ENCODE measurements around the gene IGSF21. TPM values are rescaled to one million over a fixed set of nuclear protein-coding genes. Genes with fewer than 3 reads are reported as not detected.

Gene IGSF21
- total RNA-seq, 1 donor from 2014 or later, result 1.3 TPM

GRCh38 chr1:18142969-18143368, 35.4 kb downstream of the IGSF21 start:
- no peak overlapping the region for H3K27ac Mint-ChIP-seq (ENCODE audit: unreplicated experiment)
- TF ChIP-seq CTCF (IDR thresholded peaks at IDR 0.05; ENCODE audit: partially characterized antibody, unreplicated experiment), result no peak

DNA sequence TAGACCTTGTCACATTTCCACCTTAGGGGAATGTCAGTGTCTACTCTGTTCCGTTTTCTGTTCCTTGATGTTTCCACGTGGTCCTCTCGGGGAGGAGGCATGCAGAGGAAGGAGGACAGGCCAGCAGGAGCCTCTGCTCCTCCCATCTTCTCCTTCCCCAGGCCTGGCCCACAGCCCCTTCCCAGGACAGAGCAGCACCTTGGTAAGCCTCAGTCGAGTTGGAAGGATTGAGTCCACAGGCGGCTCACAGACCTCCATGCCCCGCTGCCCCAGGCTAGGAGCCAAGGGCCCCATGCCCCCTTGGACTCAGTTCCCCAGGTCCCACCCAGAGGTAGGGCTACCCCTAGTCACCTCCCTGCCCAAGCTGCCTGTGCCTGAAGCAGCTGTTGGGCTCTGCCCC, 36.5 kb downstream of the IGSF21 start:
- TF ChIP-seq CTCF (IDR thresholded peaks at IDR 0.05; ENCODE audit: partially characterized antibody, unreplicated experiment), result no peak
- peaks cover 6% of the 10 kb centered on the region for H3K9me3 Mint-ChIP-seq (ENCODE audit: unreplicated experiment)
- DNase-seq, result no peak
- H3K4me3 Mint-ChIP-seq (ENCODE audit: unreplicated experiment), result no peak overlapping the region
- H3K36me3 Mint-ChIP-seq (ENCODE audit: unreplicated experiment), result no peaks in the 10 kb centered on the region
- peaks cover 11% of the 10 kb centered on the region for H3K27me3 Mint-ChIP-seq (ENCODE audit: unreplicated experiment)
- peaks cover 1% of the 10 kb centered on the region for H3K4me1 Mint-ChIP-seq (ENCODE audit: low read depth, unreplicated experiment)
- H3K27ac Mint-ChIP-seq (ENCODE audit: unreplicated experiment), result no peak overlapping the region

More at GRCh38 chr1:18142969-18143368, 35.4 kb downstream of the IGSF21 start:
- H3K4me1 Mint-ChIP-seq (ENCODE audit: low read depth, unreplicated experiment), result peaks cover 1% of the 10 kb centered on the region
- H3K27me3 Mint-ChIP-seq (ENCODE audit: unreplicated experiment), result peaks cover 11% of the 10 kb centered on the region
- H3K4me3 Mint-ChIP-seq (ENCODE audit: unreplicated experiment), result no peak overlapping the region
- no peaks in the 10 kb centered on the region for H3K36me3 Mint-ChIP-seq (ENCODE audit: unreplicated experiment)
- no peak for DNase-seq
- peaks cover 6% of the 10 kb centered on the region for H3K9me3 Mint-ChIP-seq (ENCODE audit: unreplicated experiment)

- Mint-ChIP-seq H3K36me3 (ENCODE audit: unreplicated experiment) (no peaks in the 10 kb centered on the region), H3K27ac (ENCODE audit: unreplicated experiment) (no peak overlapping the region), H3K9me3 (ENCODE audit: unreplicated experiment) (peaks cover 6% of the 10 kb centered on the region), H3K27me3 (ENCODE audit: unreplicated experiment) (peaks cover 10% of the 10 kb centered on the region), H3K4me1 (ENCODE audit: low read depth, unreplicated experiment) (peaks cover 1% of the 10 kb centered on the region), H3K4me3 (ENCODE audit: unreplicated experiment) (no peak overlapping the region)
- no peak for DNase-seq
- TF ChIP-seq CTCF (IDR thresholded peaks at IDR 0.05; ENCODE audit: partially characterized antibody, unreplicated experiment), result no peak
Measured at GRCh38 chr1:18144916-18145647, 37.5 kb downstream of the IGSF21 start.

DNA sequence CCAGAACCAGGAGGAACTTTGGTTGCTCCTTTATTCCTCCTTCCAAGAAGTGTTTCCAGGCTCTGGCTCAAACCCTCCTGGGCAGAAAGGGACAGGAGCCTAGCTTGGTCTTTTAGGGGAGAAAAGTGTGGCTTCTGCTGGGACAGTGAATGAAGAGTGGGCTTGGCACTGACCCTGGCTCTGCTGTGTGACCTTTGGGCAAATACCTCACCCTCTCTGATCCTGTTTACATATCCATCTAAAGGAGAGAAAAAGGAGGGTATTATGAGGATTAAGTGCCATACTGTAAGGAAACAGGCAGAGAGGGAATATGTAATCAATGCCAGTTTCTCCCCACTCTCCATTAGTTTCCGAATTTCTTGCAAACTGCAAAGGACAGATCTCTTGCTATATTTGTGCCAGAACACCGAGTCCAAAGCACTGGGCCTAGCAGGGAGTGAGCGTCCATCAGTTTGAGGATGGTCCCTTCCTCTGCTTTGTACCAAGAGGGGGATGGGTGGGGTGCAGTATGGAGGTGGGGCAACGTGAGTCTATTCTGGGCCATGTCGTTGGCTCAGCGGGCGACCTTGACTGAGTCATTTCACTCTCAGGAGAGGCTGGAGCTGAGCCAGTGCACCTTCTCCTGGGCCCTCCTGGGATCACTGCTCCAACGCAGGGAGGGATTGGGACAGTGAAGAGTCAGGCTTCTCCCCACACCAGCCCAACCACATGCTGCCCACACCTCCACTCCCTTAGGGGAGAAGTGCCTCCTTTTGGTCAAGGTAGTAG, 38.4 kb downstream of the IGSF21 start:
- DNase-seq, result no peak
- TF ChIP-seq CTCF (IDR thresholded peaks at IDR 0.05; ENCODE audit: partially characterized antibody, unreplicated experiment), result no peak
- Mint-ChIP-seq H3K4me1 (ENCODE audit: low read depth, unreplicated experiment) (peaks cover 1% of the 10 kb centered on the region), H3K27me3 (ENCODE audit: unreplicated experiment) (peaks cover 9% of the 10 kb centered on the region), H3K9me3 (ENCODE audit: unreplicated experiment) (peaks cover 6% of the 10 kb centered on the region), H3K36me3 (ENCODE audit: unreplicated experiment) (no peaks in the 10 kb centered on the region), H3K4me3 (ENCODE audit: unreplicated experiment) (no peak overlapping the region), H3K27ac (ENCODE audit: unreplicated experiment) (no peak overlapping the region)

DNA sequence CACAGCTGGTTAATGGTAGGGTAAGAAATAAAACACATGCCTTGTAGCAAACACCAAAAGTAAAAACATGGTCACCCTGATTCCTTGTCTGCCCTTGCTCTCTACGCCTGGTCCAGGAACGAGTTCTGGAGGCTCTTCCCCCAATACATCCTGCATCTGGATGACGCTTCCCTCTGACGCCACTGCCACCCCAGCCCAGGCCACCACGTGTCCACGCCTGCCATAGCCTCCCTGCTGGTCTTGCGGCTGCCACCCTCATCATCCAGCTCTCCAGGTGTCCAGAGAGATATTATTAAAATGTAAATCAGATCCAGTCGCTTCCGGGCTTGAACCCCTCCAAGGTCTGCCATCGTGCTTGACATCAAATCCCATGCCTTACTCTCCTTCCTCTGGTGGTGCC, 39.3 kb downstream of the IGSF21 start:
- no peak for TF ChIP-seq CTCF (IDR thresholded peaks at IDR 0.05; ENCODE audit: partially characterized antibody, unreplicated experiment)
- H3K4me1 Mint-ChIP-seq (ENCODE audit: low read depth, unreplicated experiment), result peaks cover 1% of the 10 kb centered on the region
- DNase-seq, result no peak
- peaks cover 4% of the 10 kb centered on the region for H3K9me3 Mint-ChIP-seq (ENCODE audit: unreplicated experiment)
- H3K27me3 Mint-ChIP-seq (ENCODE audit: unreplicated experiment), result peaks cover 12% of the 10 kb centered on the region
- H3K36me3 Mint-ChIP-seq (ENCODE audit: unreplicated experiment), result no peaks in the 10 kb centered on the region
- H3K27ac Mint-ChIP-seq (ENCODE audit: unreplicated experiment), result no peak overlapping the region
- no peak overlapping the region for H3K4me3 Mint-ChIP-seq (ENCODE audit: unreplicated experiment)
